Head of caudate nucleus (tissue), 42 donors: Measurements from ENCODE around the gene BFAR.
"Not testable (repeated sequence)": the region's sequence is repeated elsewhere in the genome, so short reads cannot be mapped to it uniquely, and the experiment has no call there.

Experiments
- DNase-seq, 42 donors: peaks; one replicate each; pipeline versions ENCODE4 v3.0.0 to v3.0.0-alpha.2; 2020 to 2021; ENCODE audit warnings: mixed read lengths in 7 of 42
- intact Hi-C: fragments of 100-400 bp; cut with DNase I; formaldehyde crosslinking; loops from one replicate; pipeline ENCODE4 v1.15.0; 2022

Gene BFAR

DNA sequence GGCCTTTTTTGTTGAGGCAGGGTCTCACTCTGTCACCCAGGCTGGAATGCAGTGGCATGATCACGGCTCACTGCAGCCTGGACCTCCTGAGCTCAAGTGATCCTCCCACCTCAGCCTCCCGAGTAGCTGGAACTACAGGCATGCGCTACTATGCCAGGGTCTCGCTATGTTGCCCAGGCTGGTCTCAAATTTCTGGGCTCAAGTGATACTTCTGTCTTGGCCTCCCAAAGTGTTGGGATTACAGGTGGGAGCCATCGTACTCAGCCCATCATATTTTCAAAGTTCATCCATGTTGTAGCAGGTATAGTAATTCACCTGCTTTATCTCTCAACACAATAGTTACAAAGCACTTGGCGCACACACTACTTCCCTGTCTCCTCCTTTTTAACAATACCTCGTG is 47.6 kb downstream of the BFAR start:
- intact Hi-C loops, DNase-seq: not testable (repeated sequence)

DNA sequence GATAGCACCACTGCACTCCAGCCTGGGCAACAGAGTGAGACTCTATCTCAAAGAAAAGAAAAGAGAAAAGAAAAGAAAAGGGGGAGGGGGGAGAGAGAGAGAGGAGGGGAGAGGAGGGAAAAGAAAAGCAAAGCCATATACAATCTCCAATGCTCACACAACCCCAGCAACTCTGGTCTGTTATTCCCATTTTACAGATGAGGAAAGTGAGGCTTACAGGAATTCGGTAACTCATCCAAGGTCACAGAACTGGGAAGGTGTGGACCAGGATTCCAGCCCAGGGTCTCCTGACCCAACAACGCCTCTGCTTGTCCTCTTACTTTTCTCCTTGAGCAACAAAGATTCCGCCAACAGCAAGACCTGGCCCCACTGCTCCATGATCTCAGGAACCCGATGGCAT is 48.4 kb downstream of the BFAR start:
- intact Hi-C loops: no loop called here
- no peak for DNase-seq

DNA sequence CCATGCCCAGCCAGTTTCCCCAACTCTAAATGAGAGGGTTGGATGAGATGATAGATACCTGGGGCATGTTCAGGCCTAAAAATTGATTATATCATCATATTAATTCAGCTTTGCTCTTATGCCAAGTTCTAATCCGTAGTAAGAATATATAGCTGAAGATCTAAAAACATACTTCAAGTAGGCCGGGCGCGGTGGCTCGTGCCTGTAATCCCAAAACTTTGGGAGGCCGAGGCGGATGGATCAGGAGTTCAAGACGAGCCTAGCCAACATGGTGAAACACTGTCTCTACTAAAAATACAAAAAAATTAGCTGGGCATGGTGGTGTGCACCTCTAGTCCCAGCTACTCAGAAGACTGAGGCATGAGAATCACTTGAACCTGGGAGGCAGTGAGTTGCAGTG is 49.4 kb downstream of the BFAR start:
- DNase-seq: no peak
- intact Hi-C loops: no loop called here

DNA sequence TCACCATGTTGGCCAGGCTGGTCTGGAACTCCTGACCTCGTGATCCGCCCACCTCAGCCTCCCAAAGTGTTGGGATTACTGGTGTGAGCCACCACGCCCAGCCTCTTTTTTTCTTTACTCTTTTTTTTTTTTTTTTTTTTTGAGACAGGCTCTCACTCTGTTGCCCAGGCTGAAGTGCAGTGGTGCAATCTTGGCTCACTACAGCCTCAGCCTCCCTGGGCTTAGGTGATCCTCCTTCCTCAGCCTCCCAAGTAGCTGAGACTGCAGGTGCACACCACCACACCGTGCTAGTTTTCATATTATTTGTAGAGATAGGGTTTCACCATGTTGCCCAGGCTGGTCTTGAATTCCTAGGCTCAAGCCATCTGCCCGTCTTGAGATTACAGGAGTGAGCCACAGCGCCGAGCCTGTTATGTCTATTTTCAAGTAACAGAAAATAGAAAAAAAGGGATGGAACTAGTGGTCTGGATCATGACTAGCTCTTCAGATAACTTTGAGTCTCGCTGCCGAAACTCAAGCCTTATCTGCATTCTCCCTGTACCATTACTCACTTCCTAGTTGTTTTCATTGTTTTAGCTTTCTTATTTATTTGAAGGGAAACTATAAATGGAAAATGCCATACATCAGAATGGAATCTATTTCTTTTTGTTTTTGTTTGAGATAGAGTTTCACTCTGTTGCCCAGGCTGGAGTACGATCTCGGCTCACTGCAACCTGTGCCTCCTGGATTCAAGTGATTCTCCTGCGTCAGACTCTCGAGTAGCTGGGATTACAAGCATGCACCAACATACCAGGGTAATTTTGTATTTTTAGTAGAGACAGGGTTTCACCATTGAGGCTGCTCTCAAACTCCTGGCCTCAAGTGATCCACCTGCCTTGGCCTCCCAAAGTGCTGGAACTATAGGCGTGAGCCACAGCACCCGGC is 53.4 kb downstream of the BFAR start:
- intact Hi-C loops, DNase-seq: not testable (repeated sequence)

DNA sequence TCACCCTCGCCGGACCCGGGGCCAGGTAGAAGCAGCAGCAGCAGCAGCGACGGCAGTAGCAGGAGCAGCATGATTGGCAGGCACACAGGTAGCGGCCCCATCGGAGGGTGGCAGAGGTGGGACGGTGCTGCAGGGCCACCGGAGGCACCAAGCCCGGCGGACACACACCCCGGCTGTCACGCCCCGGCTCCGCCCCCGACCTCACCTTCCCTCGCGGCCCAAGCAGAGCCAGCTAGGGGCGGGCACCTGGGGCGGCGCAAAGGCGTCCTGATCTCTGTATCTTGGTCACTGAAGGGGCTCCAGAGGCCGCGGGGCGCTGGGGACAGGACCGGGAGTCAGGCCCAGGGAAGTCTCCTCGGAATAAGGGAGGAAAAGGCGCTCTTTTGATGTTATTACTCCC is 61.4 kb downstream of the BFAR start, which contains the start of gene PLA2G10:
PLA2G10 (minus strand) TSS at position 180 of the 400 bp plus-strand sequence; CDS start at position 101, 79 bp downstream.
- not testable (repeated sequence) for DNase-seq

DNA sequence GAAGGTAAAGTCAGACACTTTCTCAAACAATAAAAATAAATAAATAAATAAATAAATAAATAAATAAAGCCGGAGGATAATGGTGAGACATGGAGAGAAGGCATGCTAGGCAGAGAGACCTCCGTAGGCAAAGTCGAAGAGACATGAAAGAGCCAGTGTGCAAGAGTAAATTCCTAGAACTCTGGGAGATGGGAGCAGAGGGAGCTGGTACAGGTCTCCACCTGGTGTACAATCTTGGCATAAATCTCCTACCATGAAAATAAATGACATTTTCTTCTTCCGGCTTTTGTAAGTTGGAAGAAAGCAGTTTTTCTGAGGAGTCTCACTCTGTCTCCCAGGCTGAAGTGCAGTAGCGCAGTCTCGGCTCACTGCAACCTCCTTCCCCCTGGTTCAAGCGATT is 69.1 kb downstream of the BFAR start:
- not testable (repeated sequence) for DNase-seq

More for the DNA sequence above, 61.4 kb downstream of the BFAR start, which contains the start of gene PLA2G10:
- intact Hi-C loops: not testable (repeated sequence)

DNA sequence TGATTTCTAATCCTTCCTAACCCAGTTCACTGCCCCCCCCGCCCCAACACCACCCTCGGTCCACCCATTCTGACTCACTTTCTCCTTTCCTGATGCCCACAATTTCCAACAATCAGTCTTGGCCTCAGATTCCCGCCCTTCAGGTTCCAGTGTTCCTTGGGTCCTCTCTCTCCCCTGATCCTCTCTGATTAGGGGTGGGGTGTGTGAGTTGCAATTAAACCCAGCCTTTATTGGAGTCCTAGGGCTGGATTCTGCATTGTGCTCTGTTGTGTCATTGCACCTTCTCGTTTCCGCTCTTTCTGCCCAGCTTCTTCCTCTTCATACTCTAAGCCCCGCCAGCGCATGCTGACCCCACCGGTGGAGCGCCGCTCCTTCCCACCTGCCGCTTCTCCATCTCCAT is 69.9 kb downstream of the BFAR start:
- intact Hi-C loops, DNase-seq: not testable (repeated sequence)

More for the DNA sequence above, 69.1 kb downstream of the BFAR start:
- intact Hi-C loops: not testable (repeated sequence)

DNA sequence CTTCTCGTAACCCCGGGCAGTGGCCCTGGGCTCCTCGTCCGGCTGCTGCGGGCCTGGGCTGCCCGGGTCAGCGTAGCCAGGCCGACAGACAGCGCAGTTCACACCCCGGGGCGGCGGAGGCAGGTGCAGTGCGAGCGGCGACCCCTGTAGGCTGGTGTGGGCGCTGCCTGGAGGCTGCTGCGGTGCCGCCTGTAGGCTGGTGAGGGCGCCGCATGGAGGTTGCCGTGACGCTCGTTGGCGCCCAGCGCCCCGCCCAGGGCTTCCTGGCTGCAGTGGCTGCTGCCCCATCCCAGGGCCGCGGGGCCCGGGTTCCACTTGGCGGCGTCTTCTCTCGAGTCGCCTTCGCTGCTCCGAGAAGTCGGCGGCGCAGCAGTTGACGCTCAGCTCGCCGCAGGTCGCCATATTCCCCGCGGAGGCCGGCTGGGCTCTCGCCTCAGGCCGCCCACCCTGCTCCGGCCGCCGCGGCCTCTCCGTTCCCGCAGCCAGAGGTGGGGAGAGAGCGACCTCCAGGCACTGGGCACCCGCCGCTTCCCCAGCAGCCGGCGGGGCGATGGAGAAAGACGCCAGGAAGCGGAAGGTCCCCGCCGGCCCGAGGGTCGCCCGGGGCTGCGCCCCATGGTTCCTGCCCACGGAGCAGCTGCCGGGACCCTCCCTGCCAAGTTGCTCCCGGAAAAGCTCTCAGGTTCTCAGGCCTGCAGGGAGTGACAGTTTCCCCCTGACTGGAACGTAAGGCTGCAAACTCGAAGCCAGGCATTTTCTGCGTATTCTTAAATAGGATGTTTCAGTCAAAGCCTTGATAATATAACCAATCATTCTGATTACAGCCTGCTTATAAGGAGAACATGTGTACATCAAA is 70.6 kb downstream of the BFAR start, which contains the start of gene NPIPA3:
NPIPA3 (plus strand) TSS at position 256 of the 856 bp plus-strand sequence. CDS start 5,533 bp downstream, outside the sequence.
- intact Hi-C loops: not testable (repeated sequence)

More for the DNA sequence above, 70.6 kb downstream of the BFAR start, which contains the start of gene NPIPA3:
- not testable (repeated sequence) for DNase-seq
